Panc1 (cell line): ENCODE measurements around the gene EARS2. TPM values are rescaled to one million over a fixed set of nuclear protein-coding genes. Genes with fewer than 3 reads are reported as not detected.

ENCODE experiments used
- ATAC-seq: fragments of 200-7000 bp; cut with Tn5 transposase; 2 replicates; pipeline ENCODE4 v1.9.1; 2020; ENCODE audit warnings: mild to moderate bottlenecking, moderate library complexity
- BruUV-seq: library from RNA; stranded (reverse); fragments of 400-500 nt; replicated peaks from 2 replicates; lab custom pipeline; 2021; lab: Mats Ljungman, UMichigan
- CTCF ChIA-PET: fragments of 300-600 bp; sonication (Branson Sonifier 250); formaldehyde crosslinking; loops from one replicate; lab custom pipeline; 2022; ENCODE audit warnings: antibody characterized with exemption; lab: Charles Lee
- POLR2A ChIA-PET: fragments of 300-600 bp; sonication (Branson Sonifier 250); formaldehyde crosslinking; loops from one replicate; lab custom pipeline; 2022; ENCODE audit warnings: antibody characterized with exemption; lab: Charles Lee
- DNase-seq: peaks from one replicate; pipeline ENCODE4 v3.0.0-alpha.2; 2010; ENCODE audit warnings: low read depth, low spot score
- H3K27ac ChIP-seq: 2 replicates; pipeline ENCODE4 v1.5.1; 2011; ENCODE audit warnings: mild to moderate bottlenecking, low read length, inconsistent platforms
- H3K27me3 ChIP-seq: fragments of 200-500 bp; sonication (Bioruptor generic); 2 replicates; pipeline ENCODE4 v1.6.0; 2014; ENCODE audit warnings: low read length, inconsistent platforms; ENCODE audit not compliant: control insufficient read depth, insufficient read depth
- H3K36me3 ChIP-seq: fragments of 200-500 bp; sonication (Bioruptor generic); 2 replicates; pipeline ENCODE4 v1.5.1; 2014; ENCODE audit warnings: inconsistent platforms, mild to moderate bottlenecking, low read length, moderate library complexity; ENCODE audit not compliant: control insufficient read depth, insufficient read depth
- H3K4me1 ChIP-seq: 2 replicates; pipeline ENCODE4 v1.5.1; 2011; ENCODE audit warnings: inconsistent platforms, mild to moderate bottlenecking, low read length, moderate library complexity; ENCODE audit not compliant: control insufficient read depth, insufficient read depth
- H3K4me3 ChIP-seq, 2 experiments: 2 replicates each; pipeline ENCODE4 v1.5.1; 2011 to 2012; ENCODE audit warnings: low read depth in 2 of 2, low read length in 2 of 2, mild to moderate bottlenecking in 2 of 2, inconsistent platforms in 1 of 2, moderate library complexity in 1 of 2
- H3K9me3 ChIP-seq: fragments of 200-500 bp; sonication (Bioruptor generic); 2 replicates; pipeline ENCODE4 v1.5.1; 2014; ENCODE audit warnings: low read depth, mild to moderate bottlenecking, inconsistent platforms, low read length, moderate library complexity; ENCODE audit not compliant: control insufficient read depth, insufficient read depth
- CTCF ChIP-seq: fragments of 450-650 bp; IDR thresholded peaks from 2 replicates; pipeline ENCODE4 v1.5.1; 2017; ENCODE audit warnings: mild to moderate bottlenecking
- POLR2AphosphoS5 ChIP-seq: IDR thresholded peaks from 2 replicates; pipeline ENCODE4 v1.6.1; 2012; ENCODE audit warnings: mild to moderate bottlenecking, low read depth, low read length, moderate library complexity
- REST ChIP-seq, 2 experiments: IDR thresholded peaks; 2 replicates each; pipeline ENCODE4 v1.6.1; 2011 to 2012; ENCODE audit warnings: low read depth in 2 of 2, control low read depth in 1 of 2, low read length in 1 of 2, mild to moderate bottlenecking in 1 of 2, moderate library complexity in 1 of 2; ENCODE audit not compliant: insufficient read depth in 1 of 2
- SIN3A ChIP-seq: IDR thresholded peaks from 2 replicates; pipeline ENCODE4 v1.6.1; 2012; ENCODE audit warnings: low read depth, mild to moderate bottlenecking, low read length, moderate library complexity, borderline replicate concordance; ENCODE audit not compliant: insufficient read depth
- TCF7L2 ChIP-seq: IDR thresholded peaks from 2 replicates; pipeline ENCODE4 v1.6.1; 2011; ENCODE audit warnings: mild to moderate bottlenecking, low read depth, low read length, inconsistent platforms
- in situ Hi-C: cut with HindIII; loops from 2 replicates; pipeline ENCODE4 v1.10.0; 2016; ENCODE audit warnings: low sequenced_read_pairs, low pct_unique_long_range_greater_than_20kb
- intact Hi-C: fragments of 100-400 bp; cut with micrococcal nuclease; formaldehyde crosslinking; loops from one replicate; pipeline ENCODE4 v1.10.0; 2022; ENCODE audit not compliant: unreplicated experiment
- total RNA-seq: library from RNA; stranded (reverse); gene quantifications from one replicate; pipeline ENCODE4 v1.2.1, GENCODE V29; 2021; ENCODE audit not compliant: unreplicated experiment

Gene EARS2
- total RNA-seq, 1 experiment from 2014 or later, result 31.3 TPM

GRCh38 chr16:23571895-23572294 is 14.7 kb upstream of the EARS2 start:
- DNase-seq, result no peak
- intact Hi-C loops, result no loop called here
- H3K27me3 ChIP-seq, result no peaks in the 10 kb centered on the region
- ATAC-seq, result no peak
- BruUV-seq, result no TSS peak
- peaks cover 22% of the 10 kb centered on the region for H3K36me3 ChIP-seq
- no peaks in the 10 kb centered on the region for H3K4me1 ChIP-seq
- in situ Hi-C loops, result no loop called here
- POLR2A ChIA-PET, result interaction anchor here (0.6 kb wide), 1 partner anchor 117 kb away, joined by 4 read pairs; no protein-coding TSS in a partner anchor
- TF ChIP-seq REST (IDR thresholded peaks at IDR 0.05; ENCODE audit: insufficient read depth in 1 of 2, low read depth in 2 of 2, low read length in 1 of 2) (no peak), SIN3A (no peak), POLR2AphosphoS5 (no peak), TCF7L2 (no peak), CTCF (no peak)
- no peak overlapping the region for H3K4me3 ChIP-seq
- no peak overlapping the region for H3K27ac ChIP-seq
- CTCF ChIA-PET, result no interaction called here
- H3K9me3 ChIP-seq, result no peaks in the 10 kb centered on the region

GRCh38 chr16:23570992-23571632 is 14.0 kb upstream of the EARS2 start:
- H3K4me1 ChIP-seq, result no peaks in the 10 kb centered on the region
- ChIA-PET CTCF (no interaction called here), POLR2A (interaction anchor here (0.6 kb wide), 1 partner anchor 51 kb away, joined by 3 read pairs; no protein-coding TSS in a partner anchor)
- no peak for TF ChIP-seq TCF7L2
- TF ChIP-seq CTCF, result no peak
- no peak for TF ChIP-seq POLR2AphosphoS5
- TF ChIP-seq SIN3A, result no peak
- no peak for TF ChIP-seq REST (IDR thresholded peaks at IDR 0.05; ENCODE audit: insufficient read depth in 1 of 2, low read depth in 2 of 2, low read length in 1 of 2)
- in situ Hi-C loops, result no loop called here
- H3K4me3 ChIP-seq, result no peak overlapping the region
- DNase-seq (no peak), ATAC-seq (no peak)
- no peaks in the 10 kb centered on the region for H3K27me3 ChIP-seq
- H3K9me3 ChIP-seq, result no peaks in the 10 kb centered on the region
- H3K36me3 ChIP-seq, result peaks cover 22% of the 10 kb centered on the region
- TSS peak; percentile 20 for BruUV-seq
- intact Hi-C loops, result no loop called here
- H3K27ac ChIP-seq, result no peak overlapping the region
